ENCODE data around the gene OR8J1.

Gene OR8J1

GRCh38 chr11:56380120-56380519 lies 26.0 kb downstream of the OR8J1 start (continued):
- no peak for TF ChIP-seq ZNF398 (tag by site-specific recombination; IDR thresholded peaks at IDR 0.05)
- TF ChIP-seq KLF10 (tag by site-specific recombination; IDR thresholded peaks at IDR 0.05): no peak
- TF ChIP-seq ZNF555 (tag by site-specific recombination; conservative IDR thresholded peaks at IDR 0.05): no peak
- no peak for TF ChIP-seq ZNF37A (tag by site-specific recombination; IDR thresholded peaks at IDR 0.05)
- TF ChIP-seq ZFP3 (tag by site-specific recombination; IDR thresholded peaks at IDR 0.05; ENCODE audit: low read depth): no peak
- TF ChIP-seq INSM2 (tag by site-specific recombination; IDR thresholded peaks at IDR 0.05): no peak
- TF ChIP-seq REST (tag by site-specific recombination; IDR thresholded peaks at IDR 0.05): no peak
- no peak for TF ChIP-seq ZNF792 (tag by site-specific recombination; IDR thresholded peaks at IDR 0.05)
- TF ChIP-seq ZNF707 (tag by site-specific recombination; IDR thresholded peaks at IDR 0.05): no peak
- no peak for TF ChIP-seq ZNF514 (tag by site-specific recombination; IDR thresholded peaks at IDR 0.05)

- Histone ChIP-seq H3K4me1 (ENCODE audit: control insufficient read depth, insufficient read depth, low read length) (no peaks in the 10 kb centered on the region), H3K4me3 (ENCODE audit: low read depth, low read length) (no peak overlapping the region), H3K27ac (ENCODE audit: extremely low read depth, low read depth, low read length) (no peak overlapping the region), H3K9me3 (ENCODE audit: control insufficient read depth, insufficient read depth, low read depth, low read length) (no peaks in the 10 kb centered on the region), H3K36me3 (ENCODE audit: control insufficient read depth in 2 of 2, insufficient read depth in 1 of 2, low read length in 2 of 2) (no peaks in the 10 kb centered on the region)
- POLR2A ChIA-PET: no interaction called here
- CTCF ChIA-PET: no interaction called here
- TF ChIP-seq SCRT1 (tag by site-specific recombination; IDR thresholded peaks at IDR 0.05; ENCODE audit: borderline replicate concordance): no peak
- TF ChIP-seq SETDB1 (IDR thresholded peaks at IDR 0.05; ENCODE audit: insufficient read length, low read length): no peak
- no peak for TF ChIP-seq PATZ1 (tag by site-specific recombination; IDR thresholded peaks at IDR 0.05)
- no peak for TF ChIP-seq KLF16 (tag by site-specific recombination; IDR thresholded peaks at IDR 0.05)
- no peak for TF ChIP-seq ZNF843 (tag by site-specific recombination; IDR thresholded peaks at IDR 0.05)
- TF ChIP-seq TSHZ1 (tag by site-specific recombination; IDR thresholded peaks at IDR 0.05; ENCODE audit: borderline replicate concordance): no peak
- TF ChIP-seq ZNF426 (tag by site-specific recombination; IDR thresholded peaks at IDR 0.05): no peak
- TF ChIP-seq ZNF10 (tag by site-specific recombination; IDR thresholded peaks at IDR 0.05): no peak
- TF ChIP-seq ZNF585B (tag by site-specific recombination; IDR thresholded peaks at IDR 0.05): no peak
- no peak for TF ChIP-seq ZBTB48 (tag by site-specific recombination; IDR thresholded peaks at IDR 0.05)
- TF ChIP-seq ZNF311 (tag by site-specific recombination; IDR thresholded peaks at IDR 0.05; ENCODE audit: borderline replicate concordance): no peak
- TF ChIP-seq ZNF280D (tag by site-specific recombination; IDR thresholded peaks at IDR 0.05): no peak
Observed at GRCh38 chr11:56394381-56394780, 40.3 kb downstream of the OR8J1 start.
